K562 (cell line): Measurements from ENCODE around the gene SUPT20HL1. TPM values are rescaled to one million over a fixed set of nuclear protein-coding genes. Genes with fewer than 3 reads are reported as not detected.
A peak's percentile ranks its signal among the peaks of the same experiment; 100 is the strongest.

Experiments used
- ATAC-seq: fragments of 200-7000 bp; cut with Tn5 transposase; 3 replicates; pipeline ENCODE4 v1.9.1; 2020; ENCODE audit warnings: moderate library complexity
- BruUV-seq: library from RNA; stranded (reverse); fragments of 400-500 nt; replicated peaks from 2 replicates; lab custom pipeline; 2021; lab: Mats Ljungman, UMichigan
- CTCF ChIA-PET: fragments of 300-600 bp; formaldehyde crosslinking; extraction: SDS; loops from one replicate; lab custom pipeline; 2021; ENCODE audit warnings: low intra/inter-chr PET ratio; lab: Yijun Ruan, JAX
- POLR2A ChIA-PET: fragments of 300-600, 350-650 bp; sonication (Branson Sonifier 250); formaldehyde crosslinking; extraction: SDS; loops from one replicate; lab custom pipeline; 2021; ENCODE audit warnings: antibody characterized with exemption, inconsistent platforms; lab: Yijun Ruan, JAX
- DNase-seq, 4 experiments: peaks; one replicate each; pipeline versions ENCODE4 v3.0.0 to v3.0.0-alpha.2; 2011 to 2018; ENCODE audit warnings: low spot score in 3 of 4, mixed read lengths in 3 of 4; ENCODE audit errors: extremely low read depth in 1 of 4
- FAIRE-seq: peaks from 2 replicates; lab custom pipeline; 2011; peaks lifted over from hg19 to GRCh38; lab: Jason Lieb, UNC
- H2AFZ ChIP-seq: 2 replicates; pipeline ENCODE4 v1.6.0; 2011; ENCODE audit warnings: low read depth, low read length, control low read depth, inconsistent platforms
- H3K27ac ChIP-seq: fragments of 200-600 bp; 3 replicates; pipeline ENCODE4 v1.8.0; 2011; ENCODE audit warnings: low read depth, mild to moderate bottlenecking, control low read depth, inconsistent platforms, low read length, moderate library complexity, mixed read lengths; ENCODE audit errors: extremely low read depth
- H3K27me3 ChIP-seq, 2 experiments: fragments of 300-600 bp in 1 of 2; 2 replicates in 1 of 2; 3 replicates in 1 of 2; pipeline versions ENCODE4 v1.6.0 to v1.8.0; 2011; ENCODE audit warnings: inconsistent platforms in 2 of 2, low read length in 2 of 2, mild to moderate bottlenecking in 1 of 2, mixed read lengths in 1 of 2, moderate library complexity in 1 of 2; ENCODE audit not compliant: control insufficient read depth in 2 of 2, insufficient read depth in 2 of 2
- H3K36me3 ChIP-seq: fragments of 300-600 bp; 3 replicates; pipeline ENCODE4 v1.8.0; 2011; ENCODE audit warnings: mild to moderate bottlenecking, low read length, inconsistent platforms; ENCODE audit not compliant: control insufficient read depth, insufficient read depth
- H3K4me1 ChIP-seq, 2 experiments: fragments of 200-600 bp in 1 of 2; replicated peaks in 1 of 2; 2 replicates in 1 of 2; 3 replicates in 1 of 2; pipeline versions ENCODE4 v1.5.1 to v1.8.0; 2011; ENCODE audit warnings: inconsistent platforms in 2 of 2, low read length in 2 of 2, mild to moderate bottlenecking in 1 of 2, mixed read lengths in 1 of 2, moderate library complexity in 1 of 2; ENCODE audit not compliant: control insufficient read depth in 2 of 2, insufficient read depth in 2 of 2
- H3K4me2 ChIP-seq: 2 replicates; pipeline ENCODE4 v1.6.1; 2011; ENCODE audit warnings: low read length, control low read depth, inconsistent platforms, mixed read lengths; ENCODE audit not compliant: insufficient read depth
- H3K4me3 ChIP-seq: fragments of 200-600 bp; sonication (generic), shearing (Covaris generic); 2 replicates; pipeline ENCODE4 v1.5.1; 2016; ENCODE audit warnings: control low read depth, inconsistent platforms
- H3K79me2 ChIP-seq: fragments of 200-600 bp; 3 replicates; pipeline ENCODE4 v1.8.0; 2011; ENCODE audit warnings: low read length, inconsistent platforms; ENCODE audit not compliant: control insufficient read depth, insufficient read depth
- H3K9ac ChIP-seq, 2 experiments: 2 replicates each; pipeline versions ENCODE4 v1.6.0 to v1.6.1; 2011; ENCODE audit warnings: low read depth in 2 of 2, low read length in 2 of 2, control low read depth in 1 of 2, inconsistent platforms in 1 of 2, mild to moderate bottlenecking in 1 of 2, mixed read lengths in 1 of 2; ENCODE audit not compliant: insufficient read depth in 1 of 2
- H3K9me1 ChIP-seq: one replicate; pipeline ENCODE4 v1.6.0; 2011; ENCODE audit warnings: inconsistent platforms, mild to moderate bottlenecking, low read length, moderate library complexity; ENCODE audit not compliant: control insufficient read depth, insufficient read depth
- H3K9me3 ChIP-seq: replicated peaks from 2 replicates; pipeline ENCODE4 v1.5.1; 2011; ENCODE audit warnings: low read depth, low read length, inconsistent platforms; ENCODE audit not compliant: control insufficient read depth, insufficient read depth
- H4K20me1 ChIP-seq: replicated peaks from 2 replicates; pipeline ENCODE4 v1.6.1; 2011; ENCODE audit warnings: low read length, inconsistent platforms, mixed read lengths; ENCODE audit not compliant: control insufficient read depth, insufficient read depth
- ELF1 ChIP-seq: fragments of 200-800 bp; sonication (Bioruptor generic); IDR thresholded peaks from 2 replicates; pipeline ENCODE4 v1.6.1; 2016; ENCODE audit warnings: missing genetic modification characterization, missing compliant biosample characterization
- ZFP30 ChIP-seq: fragments of 250-450 bp; sonication (Bioruptor Pico); IDR thresholded peaks from 2 replicates; pipeline ENCODE4 v1.8.0; 2022; ENCODE audit warnings: moderate library complexity, mild to moderate bottlenecking, inconsistent platforms, borderline replicate concordance
- WGBS: fragments of 100-300 bp; shearing (Covaris generic); methylation state at CpG from one replicate; pipeline ENCODE4 v1.1.6; 2016; ENCODE audit warnings: low coverage, mixed read lengths; ENCODE audit not compliant: insufficient coverage; ENCODE audit errors: missing lambda C conversion rate; 5-methylcytosine and 5-hydroxymethylcytosine counted together
- in situ Hi-C: fragments of 300-500 bp; cut with MboI; formaldehyde crosslinking; loops from 4 replicates; pipeline ENCODE4 v1.15.0; 2018; ENCODE audit warnings: inconsistent platforms, mixed read lengths
- intact Hi-C: fragments of 100-400 bp; cut with micrococcal nuclease; formaldehyde crosslinking; loops from 2 replicates; pipeline ENCODE4 v1.14.2; 2022
- polyA plus RNA-seq, 8 experiments: library from polyadenylated mRNA; depleted of rRNA in 4 of 8; stranded (reverse) in 5 of 8; unstranded in 3 of 8; fragments of >200 nt; fragmentation: Nextera tagmentation in 2 of 8; fragmentation: Illumina TruSeq in 1 of 8; extraction: Ambion mirVana in 2 of 8; extraction: Trizol in 1 of 8; gene quantifications; 2 replicates each; pipeline versions ENCODE4 v1.2.1 to v1.2.3, GENCODE V29; 2011 to 2014; ENCODE audit warnings: inconsistent platforms in 1 of 8, missing spikeins in 1 of 8
- total RNA-seq, 7 experiments: library from RNA; depleted of rRNA in 6 of 7; stranded (reverse); fragments of >200 nt in 6 of 7; fragmentation: Illumina TruSeq in 2 of 7; extraction: Trizol in 2 of 7; gene quantifications; 2 replicates each; pipeline versions ENCODE4 v1.2.1 to v1.2.3, GENCODE V29; 2011 to 2021; ENCODE audit warnings: low replicate concordance in 1 of 7
- TF ChIP-seq, protein P1 (sequence below), 2 experiments: fragments of 450-650 bp; formaldehyde crosslinking in 1 of 2; IDR thresholded peaks; 2 replicates each; pipeline versions ENCODE4 v1.4.0 to v1.6.1; 2014 to 2020; ENCODE audit warnings: mild to moderate bottlenecking in 2 of 2, borderline replicate concordance in 1 of 2, low read depth in 1 of 2
- TF ChIP-seq, protein P2 (sequence below): fragments of 450-650 bp; IDR thresholded peaks from 2 replicates; pipeline ENCODE4 v1.6.1; 2016; ENCODE audit warnings: missing biosample characterization, missing genetic modification characterization

Gene SUPT20HL1
- total and polyA plus RNA-seq, 9 of the 15 experiments (the other 6 are each of a cell fraction or from before 2014, with no cell fraction given): not detected

DNA sequence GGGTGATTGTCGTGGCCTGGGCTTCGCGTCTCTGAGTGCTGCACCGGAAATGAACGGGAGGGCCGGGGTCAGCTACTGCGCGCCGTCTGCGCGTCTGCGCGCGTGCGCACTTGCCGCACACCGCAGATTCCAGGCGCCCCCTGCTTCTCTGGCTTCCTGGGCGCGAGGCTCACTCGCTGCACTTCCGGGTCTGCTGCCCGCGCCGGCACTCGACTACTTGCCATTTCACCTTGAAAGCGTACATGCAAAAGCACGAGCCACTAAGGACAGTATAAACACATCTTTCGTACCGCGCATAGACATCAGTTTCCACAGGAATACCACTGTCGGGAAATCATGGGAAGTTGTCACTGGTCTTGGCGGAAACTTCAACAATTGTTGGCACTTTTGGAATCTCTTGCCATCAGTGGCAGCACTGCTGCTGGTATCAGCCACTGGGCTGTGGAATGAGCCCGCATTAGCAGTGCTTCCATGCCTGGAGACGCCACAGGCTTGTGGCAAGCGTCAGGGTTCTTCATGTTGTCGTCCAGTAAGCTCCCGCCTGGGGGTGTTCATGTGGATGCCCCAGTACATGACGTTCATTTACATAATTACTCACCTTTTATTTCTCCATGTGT, 46.3 kb upstream of the SUPT20HL1 start, which contains the start of gene SUPT20HL2:
Gene SUPT20HL2 (minus strand): TSS at position 51 of the 617 bp plus-strand sequence. CDS start 754 bp downstream, outside the sequence.
- Histone ChIP-seq H3K4me1 (peaks cover 0 to 4% of the 10 kb centered on the region in 2 experiments; a peak in 1 of 5 replicates), H3K4me3 (no peak within 1 kb of the TSS), H4K20me1 (no peaks in the 10 kb centered on the region), H3K79me2 (no peaks in the 10 kb centered on the region), H2AFZ (no peak within 1 kb of the TSS), H3K27me3 (peaks cover 2 to 28% of the 10 kb centered on the region in 2 experiments; a peak in 4 of 5 replicates), H3K9me3 (no peaks in the 10 kb centered on the region), H3K4me2 (no peak within 1 kb of the TSS), H3K27ac (no peak within 1 kb of the TSS), H3K36me3 (no peaks in the 10 kb centered on the region), H3K9me1 (no peaks in the 10 kb centered on the region), H3K9ac (no peak within 1 kb of the TSS)
- ATAC-seq (no peak), FAIRE-seq (no peak), DNase-seq (no peak)
- POLR2A ChIA-PET: no interaction called here
- 8% methylated on average over 10 of the region's 39 CpGs for WGBS
- BruUV-seq: no TSS peak
- no peak for TF ChIP-seq ZFP30 (CRISPR knock-in tag)
- TF ChIP-seq ELF1 (tag): 0 out of 2 replicates have a peak, but pooled peaks have one; percentile 22
- CTCF ChIA-PET: no interaction called here
- in situ Hi-C loops: no loop called here
- intact Hi-C loops: no loop called here

DNA sequence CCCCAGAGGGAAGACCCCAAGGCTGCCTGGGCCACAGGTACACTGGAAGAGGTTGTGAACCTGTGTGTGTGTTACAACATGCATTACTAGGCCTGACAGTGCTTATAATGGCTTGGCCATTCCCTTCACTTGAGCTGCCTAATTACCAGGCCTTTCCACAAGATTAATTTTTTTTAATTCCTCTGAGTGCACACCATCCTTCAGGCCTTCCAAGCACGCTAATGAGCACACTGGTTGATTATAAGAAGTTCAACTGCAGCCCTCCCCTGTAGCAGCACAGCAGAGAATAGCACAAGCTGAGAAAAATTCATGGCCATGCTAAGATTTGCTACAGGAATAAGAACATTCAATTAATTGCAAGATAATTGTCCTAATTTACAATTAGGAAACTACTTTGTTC, 44.3 kb upstream of the SUPT20HL1 start:
- Histone ChIP-seq H3K27me3 (peaks cover 2 to 23% of the 10 kb centered on the region in 2 experiments; a peak in 4 of 5 replicates), H3K9me3 (no peaks in the 10 kb centered on the region), H3K9ac (no peak overlapping the region), H3K4me1 (peaks cover 0 to 4% of the 10 kb centered on the region in 2 experiments; a peak in 1 of 5 replicates), H3K36me3 (no peaks in the 10 kb centered on the region), H3K9me1 (no peaks in the 10 kb centered on the region), H3K4me2 (no peak overlapping the region), H3K4me3 (no peak overlapping the region), H3K79me2 (no peaks in the 10 kb centered on the region), H4K20me1 (no peaks in the 10 kb centered on the region), H2AFZ (no peak overlapping the region), H3K27ac (no peak overlapping the region)
- in situ Hi-C loops: no loop called here
- FAIRE-seq (no peak), DNase-seq (no peak), ATAC-seq (no peak)
- ChIA-PET CTCF (no interaction called here), POLR2A (interaction anchor here (0.8 kb wide), 1 partner anchor 10 kb away, joined by 3 read pairs; no protein-coding TSS in a partner anchor)
- intact Hi-C loops: no loop called here
- BruUV-seq: no TSS peak
- WGBS: 0% methylated on average over 1 of the region's 1 CpG
- TF ChIP-seq, protein P1, sequence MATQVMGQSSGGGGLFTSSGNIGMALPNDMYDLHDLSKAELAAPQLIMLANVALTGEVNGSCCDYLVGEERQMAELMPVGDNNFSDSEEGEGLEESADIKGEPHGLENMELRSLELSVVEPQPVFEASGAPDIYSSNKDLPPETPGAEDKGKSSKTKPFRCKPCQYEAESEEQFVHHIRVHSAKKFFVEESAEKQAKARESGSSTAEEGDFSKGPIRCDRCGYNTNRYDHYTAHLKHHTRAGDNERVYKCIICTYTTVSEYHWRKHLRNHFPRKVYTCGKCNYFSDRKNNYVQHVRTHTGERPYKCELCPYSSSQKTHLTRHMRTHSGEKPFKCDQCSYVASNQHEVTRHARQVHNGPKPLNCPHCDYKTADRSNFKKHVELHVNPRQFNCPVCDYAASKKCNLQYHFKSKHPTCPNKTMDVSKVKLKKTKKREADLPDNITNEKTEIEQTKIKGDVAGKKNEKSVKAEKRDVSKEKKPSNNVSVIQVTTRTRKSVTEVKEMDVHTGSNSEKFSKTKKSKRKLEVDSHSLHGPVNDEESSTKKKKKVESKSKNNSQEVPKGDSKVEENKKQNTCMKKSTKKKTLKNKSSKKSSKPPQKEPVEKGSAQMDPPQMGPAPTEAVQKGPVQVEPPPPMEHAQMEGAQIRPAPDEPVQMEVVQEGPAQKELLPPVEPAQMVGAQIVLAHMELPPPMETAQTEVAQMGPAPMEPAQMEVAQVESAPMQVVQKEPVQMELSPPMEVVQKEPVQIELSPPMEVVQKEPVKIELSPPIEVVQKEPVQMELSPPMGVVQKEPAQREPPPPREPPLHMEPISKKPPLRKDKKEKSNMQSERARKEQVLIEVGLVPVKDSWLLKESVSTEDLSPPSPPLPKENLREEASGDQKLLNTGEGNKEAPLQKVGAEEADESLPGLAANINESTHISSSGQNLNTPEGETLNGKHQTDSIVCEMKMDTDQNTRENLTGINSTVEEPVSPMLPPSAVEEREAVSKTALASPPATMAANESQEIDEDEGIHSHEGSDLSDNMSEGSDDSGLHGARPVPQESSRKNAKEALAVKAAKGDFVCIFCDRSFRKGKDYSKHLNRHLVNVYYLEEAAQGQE (IDR thresholded peaks at IDR 0.05; ENCODE audit: borderline replicate concordance): no peak
- TF ChIP-seq, protein P1 (CRISPR knock-in tag; IDR thresholded peaks at IDR 0.05; ENCODE audit: low read depth): no peak
- TF ChIP-seq, protein P2, sequence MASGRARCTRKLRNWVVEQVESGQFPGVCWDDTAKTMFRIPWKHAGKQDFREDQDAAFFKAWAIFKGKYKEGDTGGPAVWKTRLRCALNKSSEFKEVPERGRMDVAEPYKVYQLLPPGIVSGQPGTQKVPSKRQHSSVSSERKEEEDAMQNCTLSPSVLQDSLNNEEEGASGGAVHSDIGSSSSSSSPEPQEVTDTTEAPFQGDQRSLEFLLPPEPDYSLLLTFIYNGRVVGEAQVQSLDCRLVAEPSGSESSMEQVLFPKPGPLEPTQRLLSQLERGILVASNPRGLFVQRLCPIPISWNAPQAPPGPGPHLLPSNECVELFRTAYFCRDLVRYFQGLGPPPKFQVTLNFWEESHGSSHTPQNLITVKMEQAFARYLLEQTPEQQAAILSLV (tag): no peak
